ENCODE measurements around the gene FRMD4A. TPM values are rescaled to one million over a fixed set of nuclear protein-coding genes. Genes with fewer than 3 reads are reported as not detected.
A peak's percentile ranks its signal among the peaks of the same experiment; 100 is the strongest.

FRMD4A gene
- total RNA-seq, 4 donors from 2014 or later, result 27.5 to 40.4 (median 33.0) TPM

DNA sequence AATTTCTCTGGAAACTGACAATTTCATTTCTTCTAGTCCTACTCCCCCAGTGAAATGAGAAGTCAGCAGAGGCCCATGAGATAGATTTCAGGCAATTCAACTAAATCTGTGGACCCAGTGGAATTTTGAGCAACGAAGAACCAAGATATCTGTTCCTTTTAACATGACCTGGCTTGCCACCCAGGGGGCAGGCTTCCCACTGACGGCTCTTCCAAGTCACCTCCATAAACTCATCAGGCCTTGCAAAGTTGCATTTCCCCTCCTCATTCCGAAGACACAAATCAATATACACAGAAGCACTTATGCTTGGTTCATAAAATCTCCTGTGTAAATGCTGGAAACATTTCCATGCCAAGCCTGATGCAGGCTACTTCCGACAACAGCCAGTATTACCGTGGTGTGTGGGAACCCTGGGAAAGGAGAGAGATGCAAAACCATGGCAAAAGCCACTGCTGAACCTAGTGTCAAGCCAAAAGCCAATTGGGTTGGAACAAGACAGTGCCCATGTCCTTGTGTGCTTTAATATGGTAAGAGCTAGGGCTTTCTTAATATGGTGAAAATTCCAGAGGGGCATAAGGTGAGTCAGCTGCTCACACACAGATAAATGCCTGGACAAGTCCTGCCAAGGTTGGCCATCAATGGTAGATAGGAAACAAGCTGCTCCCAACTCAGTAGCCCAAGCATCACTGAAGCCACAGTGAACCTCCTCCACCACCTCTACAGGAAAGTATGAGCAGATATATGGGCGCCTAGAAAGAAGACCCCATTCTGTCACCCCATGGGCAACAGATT is 1.6 kb downstream of the FRMD4A start:
- H3K4me3 ChIP-seq (ENCODE audit: low read depth, poor library complexity, severe bottlenecking), result no peak overlapping the region
- no peak for TF ChIP-seq POLR2A (IDR thresholded peaks at IDR 0.05)
- TF ChIP-seq, protein P1, sequence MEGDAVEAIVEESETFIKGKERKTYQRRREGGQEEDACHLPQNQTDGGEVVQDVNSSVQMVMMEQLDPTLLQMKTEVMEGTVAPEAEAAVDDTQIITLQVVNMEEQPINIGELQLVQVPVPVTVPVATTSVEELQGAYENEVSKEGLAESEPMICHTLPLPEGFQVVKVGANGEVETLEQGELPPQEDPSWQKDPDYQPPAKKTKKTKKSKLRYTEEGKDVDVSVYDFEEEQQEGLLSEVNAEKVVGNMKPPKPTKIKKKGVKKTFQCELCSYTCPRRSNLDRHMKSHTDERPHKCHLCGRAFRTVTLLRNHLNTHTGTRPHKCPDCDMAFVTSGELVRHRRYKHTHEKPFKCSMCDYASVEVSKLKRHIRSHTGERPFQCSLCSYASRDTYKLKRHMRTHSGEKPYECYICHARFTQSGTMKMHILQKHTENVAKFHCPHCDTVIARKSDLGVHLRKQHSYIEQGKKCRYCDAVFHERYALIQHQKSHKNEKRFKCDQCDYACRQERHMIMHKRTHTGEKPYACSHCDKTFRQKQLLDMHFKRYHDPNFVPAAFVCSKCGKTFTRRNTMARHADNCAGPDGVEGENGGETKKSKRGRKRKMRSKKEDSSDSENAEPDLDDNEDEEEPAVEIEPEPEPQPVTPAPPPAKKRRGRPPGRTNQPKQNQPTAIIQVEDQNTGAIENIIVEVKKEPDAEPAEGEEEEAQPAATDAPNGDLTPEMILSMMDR (IDR thresholded peaks at IDR 0.05), result no peak
- intact Hi-C loops (cut with DNase I; ENCODE audit: low total_unique reads), result no loop called here
- no peak for DNase-seq (ENCODE audit: low spot score in 2 of 2)
- WGBS, 2 donors, result 79 to 85% methylated on average over 6 of the region's 6 CpGs

DNA sequence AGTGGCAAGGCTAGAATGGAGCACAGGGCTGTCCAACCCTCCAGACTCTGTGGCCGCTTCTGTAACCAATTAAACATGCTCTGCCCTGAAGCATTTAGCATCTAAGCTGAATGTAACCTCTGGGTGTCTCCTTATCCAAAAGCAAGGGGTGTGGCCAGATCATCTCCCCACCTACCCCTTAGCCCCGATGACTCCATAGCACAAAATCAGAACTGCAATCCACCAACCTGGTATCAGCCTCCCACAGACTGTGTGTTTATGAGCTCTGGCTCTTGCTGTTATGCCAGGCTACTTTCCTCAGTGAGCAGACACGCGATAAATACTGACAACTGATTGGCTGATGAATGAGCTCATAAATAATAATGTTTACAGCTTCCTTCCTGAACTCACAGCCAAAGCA is 3.2 kb downstream of the FRMD4A start:
- no peak overlapping the region for H3K4me3 ChIP-seq (ENCODE audit: low read depth, poor library complexity, severe bottlenecking)
- WGBS, 2 donors, result 23 to 38% methylated on average over 4 of the region's 4 CpGs
- DNase-seq (ENCODE audit: low spot score in 2 of 2), result no peak
- intact Hi-C loops (cut with DNase I; ENCODE audit: low total_unique reads), result no loop called here
- TF ChIP-seq POLR2A (IDR thresholded peaks at IDR 0.05), result no peak
- TF ChIP-seq, protein P1 (IDR thresholded peaks at IDR 0.05), result no peak

DNA sequence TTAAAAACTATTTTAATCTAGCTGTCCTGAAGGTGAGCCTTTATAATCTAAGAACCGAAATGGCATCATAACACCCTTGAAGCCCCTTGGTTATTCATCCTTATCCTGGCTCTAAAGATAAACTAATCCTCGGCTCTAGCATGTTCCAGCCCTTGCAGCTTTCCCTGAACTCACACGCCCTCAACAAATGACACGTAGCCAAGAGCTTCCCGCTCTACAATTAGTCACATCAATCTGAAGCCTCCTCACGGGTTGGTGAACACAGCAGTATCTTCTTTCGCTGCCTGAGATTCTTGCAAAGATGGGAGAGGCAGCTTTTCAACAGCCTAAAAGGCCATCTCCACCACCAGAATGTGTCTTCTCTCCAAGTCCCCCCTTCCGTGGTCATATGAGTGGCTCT is 4.1 kb downstream of the FRMD4A start:
- no peak for DNase-seq (ENCODE audit: low spot score in 2 of 2)
- TF ChIP-seq, protein P1 (IDR thresholded peaks at IDR 0.05), result no peak
- TF ChIP-seq POLR2A (IDR thresholded peaks at IDR 0.05), result no peak
- H3K4me3 ChIP-seq (ENCODE audit: low read depth, poor library complexity, severe bottlenecking), result no peak overlapping the region
- 80 to 82% methylated on average over 8 of the region's 8 CpGs for WGBS, 2 donors
- intact Hi-C loops (cut with DNase I; ENCODE audit: low total_unique reads), result no loop called here

DNA sequence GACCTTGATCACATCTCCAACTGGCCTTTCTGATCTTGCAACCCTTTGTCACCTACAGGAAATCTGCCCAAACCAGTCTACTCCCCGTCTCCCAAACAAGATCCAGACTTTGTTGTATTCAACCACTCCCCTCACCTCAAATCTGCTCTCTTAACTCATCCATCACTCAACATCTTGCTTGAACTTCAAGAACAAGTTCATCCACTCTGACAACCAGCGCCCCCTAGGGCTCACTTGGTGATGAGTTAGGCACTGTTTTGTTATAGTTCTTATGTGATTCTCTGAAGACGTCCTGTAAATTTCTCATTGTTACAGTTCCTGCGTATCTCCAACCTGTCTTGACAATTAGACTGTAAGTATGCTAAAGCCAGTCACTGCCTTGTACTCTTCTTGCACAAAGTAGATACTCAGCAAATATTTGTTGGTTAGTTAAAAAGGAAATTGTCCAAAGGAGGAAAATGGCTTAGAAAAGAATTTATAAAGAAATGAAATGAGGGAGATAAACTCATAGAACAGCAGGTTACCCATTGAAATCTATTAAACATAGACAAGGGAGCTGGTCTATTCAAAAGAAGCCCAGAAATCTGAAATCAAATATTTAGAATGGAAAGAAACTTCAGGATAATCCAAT is 5.3 kb downstream of the FRMD4A start:
- intact Hi-C loops (cut with DNase I; ENCODE audit: low total_unique reads), result no loop called here
- TF ChIP-seq, protein P1 (IDR thresholded peaks at IDR 0.05), result no peak
- TF ChIP-seq POLR2A (IDR thresholded peaks at IDR 0.05), result no peak
- no peak overlapping the region for H3K4me3 ChIP-seq (ENCODE audit: low read depth, poor library complexity, severe bottlenecking)
- 44 to 60% methylated on average over 4 of the region's 4 CpGs for WGBS, 2 donors
- peak in 1 of 2 donors; percentile 22 for DNase-seq (ENCODE audit: low spot score in 2 of 2)

DNA sequence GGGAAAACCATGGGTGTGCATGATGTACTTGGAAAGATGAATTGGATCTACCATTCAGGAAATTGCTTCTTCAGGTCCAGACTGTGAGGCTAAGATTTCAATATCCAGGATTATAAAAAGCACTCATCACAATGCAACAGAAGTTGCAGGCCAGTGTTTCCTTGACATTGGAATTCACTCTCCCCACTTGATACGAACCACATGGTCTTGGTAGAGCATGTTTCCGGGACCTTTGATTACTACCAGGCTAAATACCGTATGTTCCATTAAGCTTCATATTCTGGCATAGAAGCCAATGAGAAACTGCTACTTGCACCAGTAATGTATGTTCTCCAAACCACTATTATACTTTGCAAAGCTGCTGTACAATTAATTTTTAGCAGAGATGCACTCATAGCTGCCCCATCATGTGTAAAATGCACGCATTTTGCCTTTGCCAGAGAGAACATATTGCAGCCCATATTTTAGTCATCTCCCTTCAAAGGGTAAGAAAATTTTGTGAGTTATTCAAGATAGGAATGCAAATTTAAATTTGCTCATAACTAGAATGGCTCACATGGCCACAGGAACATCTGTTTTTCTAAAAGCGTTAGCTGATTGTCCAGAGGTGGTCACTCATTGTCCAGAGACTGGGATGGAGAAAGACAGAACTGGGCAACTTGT is 8.1 kb downstream of the FRMD4A start:
- H3K4me3 ChIP-seq (ENCODE audit: low read depth, poor library complexity, severe bottlenecking), result no peak overlapping the region
- DNase-seq (ENCODE audit: low spot score in 2 of 2), result no peak
- intact Hi-C loops (cut with DNase I; ENCODE audit: low total_unique reads), result no loop called here
- no peak for TF ChIP-seq POLR2A (IDR thresholded peaks at IDR 0.05)
- 71 to 79% methylated on average over 5 of the region's 5 CpGs for WGBS, 2 donors

DNA sequence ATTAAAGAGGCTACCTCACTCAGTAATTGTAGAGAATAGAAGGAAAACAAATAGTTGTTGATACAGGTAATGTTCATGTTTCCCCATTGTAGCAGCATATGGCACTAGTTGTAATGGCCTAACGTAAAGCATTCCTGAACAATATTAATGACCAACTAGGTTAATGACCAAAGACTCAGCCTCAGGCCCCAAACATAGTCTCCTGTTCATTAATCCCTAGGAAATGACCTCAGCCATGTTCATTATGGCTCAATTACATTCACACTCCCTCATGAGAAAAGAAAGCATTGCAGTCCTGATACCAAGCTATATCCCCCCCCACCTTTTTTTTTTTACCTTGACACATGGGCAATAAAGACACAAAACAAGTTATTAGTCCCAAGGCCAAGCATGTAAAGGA is 12.7 kb downstream of the FRMD4A start:
- WGBS, 2 donors, result 70 to 71% methylated on average over 1 of the region's 1 CpG
- intact Hi-C loops (cut with DNase I; ENCODE audit: low total_unique reads), result no loop called here

More for the DNA sequence above, 12.7 kb downstream of the FRMD4A start:
- TF ChIP-seq, protein P1 (IDR thresholded peaks at IDR 0.05), result no peak
- H3K4me3 ChIP-seq (ENCODE audit: low read depth, poor library complexity, severe bottlenecking), result no peak overlapping the region
- no peak for DNase-seq (ENCODE audit: low spot score in 2 of 2)
